AG09309 (cell line): Measurements from ENCODE around the gene TMEM203.

Source experiments
- DNase-seq: peaks from one replicate; pipeline ENCODE4 v3.0.0-alpha.2; 2010; ENCODE audit warnings: low read depth
- H3K4me3 ChIP-seq: 2 replicates; pipeline ENCODE4 v1.5.1; 2011; ENCODE audit warnings: mild to moderate bottlenecking, low read depth, low read length, moderate library complexity; ENCODE audit not compliant: control insufficient read depth
- TF ChIP-seq, protein P1 (sequence below): IDR thresholded peaks from 2 replicates; pipeline ENCODE4 v1.5.1; 2011; ENCODE audit warnings: mild to moderate bottlenecking, low read depth, low read length, inconsistent platforms; ENCODE audit not compliant: insufficient read depth, control insufficient read depth; ENCODE audit errors: missing control alignments

TMEM203 gene

DNA sequence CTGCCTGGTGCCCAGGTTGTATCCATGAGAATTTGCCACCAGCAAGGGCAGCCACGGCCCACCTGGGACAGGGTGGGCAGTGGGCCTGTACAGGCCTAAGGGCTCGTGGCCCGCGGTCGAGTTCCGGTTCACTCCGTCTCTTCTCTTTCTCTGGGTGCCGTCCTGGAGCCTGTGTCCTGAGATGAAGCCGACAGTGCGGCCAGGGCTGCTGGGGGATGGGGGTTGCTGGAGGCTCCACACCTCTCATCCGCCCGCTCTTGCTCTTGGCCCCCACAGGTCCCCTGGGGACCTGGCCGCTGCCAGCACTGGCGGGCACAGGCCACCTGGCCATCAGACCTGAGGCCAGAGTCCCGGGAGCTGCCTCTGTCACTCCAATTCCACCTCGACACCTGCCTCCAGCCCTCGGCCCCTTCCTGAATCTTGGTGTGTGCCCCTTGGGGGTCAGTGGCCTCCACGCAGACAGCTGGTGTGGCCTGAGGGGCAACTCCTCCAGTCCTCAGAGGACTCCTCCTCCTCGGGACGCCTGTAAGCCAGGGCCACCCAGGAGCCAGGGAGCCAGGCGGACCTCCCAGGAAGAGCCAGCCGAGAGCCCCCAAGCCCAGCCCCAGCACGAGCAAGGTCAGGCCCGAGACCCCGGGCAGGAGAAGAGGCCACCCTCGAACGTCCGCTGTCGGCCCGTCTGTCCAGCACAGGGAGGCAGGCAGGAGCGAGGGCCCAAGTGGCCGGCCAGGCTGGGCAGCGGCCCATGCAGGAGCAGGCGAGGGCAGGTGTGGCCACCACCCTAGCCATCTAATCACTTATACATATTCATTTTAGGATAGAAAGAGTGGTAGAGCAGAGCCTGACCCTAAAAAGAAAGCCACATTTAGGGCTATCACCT, 40.8 kb downstream of the TMEM203 start:
- no peak for DNase-seq
- no peak overlapping the region for H3K4me3 ChIP-seq
- TF ChIP-seq, protein P1, sequence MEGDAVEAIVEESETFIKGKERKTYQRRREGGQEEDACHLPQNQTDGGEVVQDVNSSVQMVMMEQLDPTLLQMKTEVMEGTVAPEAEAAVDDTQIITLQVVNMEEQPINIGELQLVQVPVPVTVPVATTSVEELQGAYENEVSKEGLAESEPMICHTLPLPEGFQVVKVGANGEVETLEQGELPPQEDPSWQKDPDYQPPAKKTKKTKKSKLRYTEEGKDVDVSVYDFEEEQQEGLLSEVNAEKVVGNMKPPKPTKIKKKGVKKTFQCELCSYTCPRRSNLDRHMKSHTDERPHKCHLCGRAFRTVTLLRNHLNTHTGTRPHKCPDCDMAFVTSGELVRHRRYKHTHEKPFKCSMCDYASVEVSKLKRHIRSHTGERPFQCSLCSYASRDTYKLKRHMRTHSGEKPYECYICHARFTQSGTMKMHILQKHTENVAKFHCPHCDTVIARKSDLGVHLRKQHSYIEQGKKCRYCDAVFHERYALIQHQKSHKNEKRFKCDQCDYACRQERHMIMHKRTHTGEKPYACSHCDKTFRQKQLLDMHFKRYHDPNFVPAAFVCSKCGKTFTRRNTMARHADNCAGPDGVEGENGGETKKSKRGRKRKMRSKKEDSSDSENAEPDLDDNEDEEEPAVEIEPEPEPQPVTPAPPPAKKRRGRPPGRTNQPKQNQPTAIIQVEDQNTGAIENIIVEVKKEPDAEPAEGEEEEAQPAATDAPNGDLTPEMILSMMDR: no peak

- TF ChIP-seq, protein P1: no peak
- H3K4me3 ChIP-seq: no peak overlapping the region
- DNase-seq: no peak
Measured at GRCh38 chr9:137163805-137164204, 41.6 kb downstream of the TMEM203 start.

- TF ChIP-seq, protein P1: no peak
- peak overlapping the region; percentile 9 for H3K4me3 ChIP-seq
- DNase-seq: no peak
Measured at GRCh38 chr9:137163365-137163715, 42.1 kb downstream of the TMEM203 start.

- TF ChIP-seq, protein P1: no peak
- DNase-seq: no peak
- H3K4me3 ChIP-seq: peak overlapping the region; percentile 9
Measured at GRCh38 chr9:137162505-137163364, 42.7 kb downstream of the TMEM203 start.

DNA sequence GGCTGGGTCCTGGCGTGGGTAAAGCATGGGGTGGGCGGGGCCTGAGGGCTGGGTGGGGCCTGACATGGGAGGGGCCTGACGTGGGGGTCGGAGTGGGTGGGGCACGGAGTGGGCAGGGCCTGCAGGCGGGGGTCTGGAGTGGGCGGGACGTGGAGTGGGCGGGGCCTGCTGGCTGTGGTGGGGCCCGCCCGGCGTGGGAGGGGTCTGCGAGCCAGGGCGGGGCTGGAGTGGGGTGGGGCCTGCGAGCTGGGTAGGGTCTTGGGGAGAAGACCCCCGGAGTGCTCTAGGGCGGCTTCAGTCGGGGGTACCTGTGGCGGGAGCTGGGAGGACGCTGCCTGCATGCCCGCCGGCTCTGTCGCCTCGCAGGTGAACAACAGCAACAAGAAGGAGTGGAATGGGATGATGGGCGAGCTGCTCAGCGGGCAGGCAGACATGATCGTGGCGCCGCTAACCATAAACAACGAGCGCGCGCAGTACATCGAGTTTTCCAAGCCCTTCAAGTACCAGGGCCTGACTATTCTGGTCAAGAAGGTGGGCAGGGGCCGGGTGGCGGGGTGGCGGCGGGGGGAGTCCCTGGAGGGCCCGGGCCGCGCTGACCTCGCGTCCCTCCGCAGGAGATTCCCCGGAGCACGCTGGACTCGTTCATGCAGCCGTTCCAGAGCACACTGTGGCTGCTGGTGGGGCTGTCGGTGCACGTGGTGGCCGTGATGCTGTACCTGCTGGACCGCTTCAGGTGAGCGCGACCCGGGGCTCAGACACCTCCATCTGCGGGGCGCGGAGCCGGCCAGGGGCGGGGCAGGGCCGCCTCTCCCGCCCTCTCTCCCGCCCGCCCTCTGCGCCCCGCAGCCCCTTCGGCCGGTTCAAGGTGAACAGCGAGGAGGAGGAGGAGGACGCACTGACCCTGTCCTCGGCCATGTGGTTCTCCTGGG, 43.6 kb downstream of the TMEM203 start:
- TF ChIP-seq, protein P1: no peak
- no peak overlapping the region for H3K4me3 ChIP-seq
- no peak for DNase-seq

DNA sequence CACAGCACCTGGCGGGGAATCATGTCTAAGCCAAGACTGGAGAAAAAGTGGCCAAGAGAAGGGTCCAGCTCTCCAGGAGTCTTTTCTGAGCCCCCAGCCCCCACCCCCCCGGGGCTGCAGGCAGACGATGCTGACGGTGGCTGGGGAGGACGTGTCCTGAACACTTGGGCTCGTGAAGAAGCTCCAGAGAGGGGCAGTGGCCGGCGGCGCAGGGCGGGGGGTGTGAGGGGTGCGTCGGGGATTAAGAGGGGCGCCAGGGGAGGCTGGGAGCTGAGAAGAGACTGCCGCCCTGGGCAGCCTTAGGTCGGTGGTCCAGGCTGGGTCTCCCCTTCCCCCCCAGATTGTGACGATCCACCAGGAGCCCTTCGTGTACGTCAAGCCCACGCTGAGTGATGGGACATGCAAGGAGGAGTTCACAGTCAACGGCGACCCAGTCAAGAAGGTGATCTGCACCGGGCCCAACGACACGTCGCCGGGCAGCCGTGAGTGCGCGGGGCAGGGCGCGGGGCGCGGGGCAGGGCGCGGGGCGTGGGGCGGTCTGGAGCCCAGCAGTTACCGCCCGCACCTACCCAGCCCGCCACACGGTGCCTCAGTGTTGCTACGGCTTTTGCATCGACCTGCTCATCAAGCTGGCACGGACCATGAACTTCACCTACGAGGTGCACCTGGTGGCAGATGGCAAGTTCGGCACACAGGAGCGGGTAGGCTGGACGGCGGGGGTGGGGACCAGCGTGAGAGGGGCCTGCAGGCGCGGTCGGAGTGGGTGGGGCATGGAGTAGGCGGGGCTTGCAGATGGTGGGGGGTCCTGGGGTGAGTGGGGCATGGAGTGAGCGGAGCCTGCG, 44.5 kb downstream of the TMEM203 start:
- no peak overlapping the region for H3K4me3 ChIP-seq
- TF ChIP-seq, protein P1: no peak
- no peak for DNase-seq
